ENCODE data around the gene POTEE.
"Not testable (repeated sequence)": the region's sequence is repeated elsewhere in the genome, so short reads cannot be mapped to it uniquely, and the experiment has no call there.

POTEE gene

GRCh38 chr2:131209030-131209772 is at the start of gene POTEE:
TSS of gene POTEE (plus strand) at chr2:131209536. CDS start at chr2:131218403, 8,867 bp downstream.
- DNase-seq (ENCODE audit: low spot score); CTCF ChIA-PET; H3K27ac ChIP-seq; POLR2A ChIA-PET (ENCODE audit: low non-redundant PET): not testable (repeated sequence)

DNA sequence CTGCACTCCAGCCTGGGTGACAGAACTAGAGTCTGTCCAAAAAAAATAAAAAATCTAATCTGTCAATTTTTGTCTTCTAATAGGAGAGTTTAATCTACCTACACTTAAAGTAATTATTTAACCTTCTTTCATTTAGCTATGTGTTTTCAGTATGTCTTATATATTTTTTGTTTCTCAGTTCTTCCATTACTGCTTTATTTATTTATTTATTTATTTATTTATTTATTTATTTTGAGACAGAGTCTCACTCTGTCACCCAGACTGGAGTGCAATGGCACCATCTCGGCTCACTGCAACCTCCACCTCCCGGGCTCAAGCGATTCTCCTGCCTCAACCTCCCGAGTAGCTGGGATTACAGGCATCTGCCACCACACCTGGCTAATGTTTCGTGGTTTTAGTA is 43.8 kb upstream of the POTEE start:
- CTCF ChIA-PET, result interaction anchor here (0.6 to 0.7 kb wide), 2 partner anchors 95 to 270 kb away, joined by 4 read pairs; no protein-coding TSS in a partner anchor
- POLR2A ChIA-PET (ENCODE audit: low non-redundant PET); DNase-seq (ENCODE audit: low spot score); H3K27ac ChIP-seq: not testable (repeated sequence)

DNA sequence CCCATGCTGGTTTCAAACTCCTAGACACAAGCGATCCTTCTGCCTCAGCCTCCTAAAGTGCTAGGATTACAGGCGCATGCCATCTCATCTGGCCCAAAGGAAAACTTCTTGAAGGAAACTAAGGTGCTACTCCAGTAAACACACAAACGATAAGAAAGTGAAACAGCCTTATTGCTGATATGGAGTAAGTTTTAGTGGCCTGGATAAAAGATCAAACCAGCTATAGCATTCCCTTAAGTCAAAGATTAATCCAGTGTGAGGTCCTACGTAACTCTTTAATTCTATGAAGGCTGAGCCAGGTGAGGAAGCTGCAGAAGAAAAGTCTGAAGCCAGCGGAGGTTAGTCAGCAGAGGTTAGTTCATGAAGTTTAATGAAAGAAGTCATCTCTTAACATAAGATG is 40.8 kb upstream of the POTEE start:
- CTCF ChIA-PET, result interaction anchor here (0.6 kb wide), 1 partner anchor 62 kb away, joined by 3 read pairs; no protein-coding TSS in a partner anchor
- DNase-seq (ENCODE audit: low spot score), result no peak
- H3K27ac ChIP-seq, result no peak overlapping the region
- POLR2A ChIA-PET (ENCODE audit: low non-redundant PET), result no interaction called here
- no peak for TF ChIP-seq CTCF (conservative IDR thresholded peaks at IDR 0.05; ENCODE audit: low read depth)

GRCh38 chr2:131178050-131178449 is 31.3 kb upstream of the POTEE start:
- CTCF ChIA-PET, result interaction anchor here (0.6 kb wide), 1 partner anchor 43 kb away, joined by 3 read pairs; no protein-coding TSS in a partner anchor
- DNase-seq (ENCODE audit: low spot score); H3K27ac ChIP-seq; POLR2A ChIA-PET (ENCODE audit: low non-redundant PET): not testable (repeated sequence)

DNA sequence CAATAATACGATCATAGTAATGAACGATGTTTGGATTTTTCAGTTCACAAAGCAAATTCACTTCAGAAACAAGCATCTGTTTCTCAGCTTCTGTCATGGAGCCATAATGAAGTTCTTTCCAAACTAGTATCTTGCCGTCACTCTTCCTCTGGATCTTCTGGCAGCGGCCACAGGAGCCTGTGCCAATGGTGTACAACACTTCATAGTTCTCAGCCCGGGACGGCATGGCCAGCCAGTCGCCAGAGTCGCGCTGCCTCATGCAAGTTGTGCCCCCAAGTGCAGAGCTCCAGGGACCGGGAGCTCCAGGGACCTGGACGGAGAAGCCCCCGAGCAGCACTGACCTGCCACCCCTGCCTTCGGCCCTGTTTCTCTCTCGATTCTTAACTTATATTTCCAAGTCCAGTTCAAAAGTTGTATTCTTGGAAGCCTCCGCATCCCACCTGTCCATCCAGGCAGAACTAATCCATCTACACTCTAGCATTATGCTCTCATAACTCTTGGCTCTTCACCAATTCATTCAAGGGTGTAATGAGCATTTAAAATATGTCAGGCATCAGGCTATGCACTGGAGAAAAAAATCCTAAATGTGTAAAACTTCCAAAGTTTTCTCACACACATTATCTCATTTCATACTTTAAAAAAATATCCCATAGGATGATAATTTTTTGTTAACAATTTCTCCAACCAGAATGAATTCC is 30.5 kb upstream of the POTEE start:
- H3K27ac ChIP-seq; POLR2A ChIA-PET (ENCODE audit: low non-redundant PET); DNase-seq (ENCODE audit: low spot score): not testable (repeated sequence)
- CTCF ChIA-PET, result interaction anchor here (0.6 kb wide), 1 partner anchor 44 kb away, joined by 3 read pairs; no protein-coding TSS in a partner anchor

- POLR2A ChIA-PET (ENCODE audit: low non-redundant PET); DNase-seq (ENCODE audit: low spot score); H3K27ac ChIP-seq: not testable (repeated sequence)
- CTCF ChIA-PET, result interaction anchor here (0.6 kb wide), 1 partner anchor 202 kb away, joined by 3 read pairs; no protein-coding TSS in a partner anchor
Measured at GRCh38 chr2:131181451-131181850, 27.9 kb upstream of the POTEE start.

GRCh38 chr2:131193421-131193820 is 15.9 kb upstream of the POTEE start:
- DNase-seq (ENCODE audit: low spot score); H3K27ac ChIP-seq; POLR2A ChIA-PET (ENCODE audit: low non-redundant PET): not testable (repeated sequence)
- CTCF ChIA-PET, result interaction anchor here (0.6 kb wide), 1 partner anchor 994 kb away, joined by 3 read pairs; no protein-coding TSS in a partner anchor

- CTCF ChIA-PET; POLR2A ChIA-PET (ENCODE audit: low non-redundant PET): not testable (repeated sequence)
Measured at GRCh38 chr2:131196186-131196585, 13.2 kb upstream of the POTEE start.

GRCh38 chr2:131201098-131201497 is 8.2 kb upstream of the POTEE start:
- CTCF ChIA-PET, result no interaction called here
- H3K27ac ChIP-seq, result no peak overlapping the region
- POLR2A ChIA-PET (ENCODE audit: low non-redundant PET), result no interaction called here
- no peak for TF ChIP-seq CTCF (conservative IDR thresholded peaks at IDR 0.05; ENCODE audit: low read depth)
- no peak for DNase-seq (ENCODE audit: low spot score)

More at GRCh38 chr2:131196186-131196585, 13.2 kb upstream of the POTEE start:
- H3K27ac ChIP-seq; DNase-seq (ENCODE audit: low spot score): not testable (repeated sequence)

DNA sequence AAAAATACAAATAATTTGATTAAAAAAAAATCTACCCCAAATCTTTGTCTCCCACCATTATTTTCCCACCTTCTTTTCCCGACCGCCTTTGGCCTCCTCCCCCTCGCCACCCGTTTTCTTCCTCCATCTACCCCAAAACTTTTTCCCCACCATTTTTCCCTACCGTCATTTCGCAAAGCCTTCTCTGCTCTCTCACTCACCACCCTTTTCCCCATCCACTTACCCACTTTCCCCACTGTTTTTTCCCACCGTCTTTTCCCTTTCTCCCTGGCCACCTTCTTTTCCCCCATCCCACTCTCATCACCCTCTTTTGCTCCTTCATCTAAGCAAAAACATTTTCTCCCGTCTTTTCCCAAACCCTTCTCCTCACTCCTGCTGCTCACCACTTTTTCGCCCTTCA is 1.5 kb upstream of the POTEE start:
- H3K27ac ChIP-seq; DNase-seq (ENCODE audit: low spot score); POLR2A ChIA-PET (ENCODE audit: low non-redundant PET); CTCF ChIA-PET: not testable (repeated sequence)

DNA sequence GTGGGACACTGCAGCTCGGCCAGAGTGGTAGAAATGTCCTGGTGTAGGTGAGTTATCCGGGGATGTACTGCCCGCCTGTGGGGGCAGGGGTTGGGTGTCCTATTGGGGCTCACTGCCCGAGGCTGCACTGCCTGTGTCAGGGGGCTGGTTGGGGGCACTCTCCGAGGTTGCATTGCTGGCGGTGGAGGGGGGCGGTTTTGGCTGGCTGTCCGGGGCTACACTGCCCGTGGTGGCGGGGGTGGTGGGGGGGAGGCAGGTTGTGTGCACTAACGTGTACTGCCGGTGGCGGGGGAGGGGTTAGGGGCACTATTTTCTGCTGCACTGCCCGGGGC is 403 bp downstream of the POTEE start:
- POLR2A ChIA-PET (ENCODE audit: low non-redundant PET); H3K27ac ChIP-seq; DNase-seq (ENCODE audit: low spot score); CTCF ChIA-PET: not testable (repeated sequence)

DNA sequence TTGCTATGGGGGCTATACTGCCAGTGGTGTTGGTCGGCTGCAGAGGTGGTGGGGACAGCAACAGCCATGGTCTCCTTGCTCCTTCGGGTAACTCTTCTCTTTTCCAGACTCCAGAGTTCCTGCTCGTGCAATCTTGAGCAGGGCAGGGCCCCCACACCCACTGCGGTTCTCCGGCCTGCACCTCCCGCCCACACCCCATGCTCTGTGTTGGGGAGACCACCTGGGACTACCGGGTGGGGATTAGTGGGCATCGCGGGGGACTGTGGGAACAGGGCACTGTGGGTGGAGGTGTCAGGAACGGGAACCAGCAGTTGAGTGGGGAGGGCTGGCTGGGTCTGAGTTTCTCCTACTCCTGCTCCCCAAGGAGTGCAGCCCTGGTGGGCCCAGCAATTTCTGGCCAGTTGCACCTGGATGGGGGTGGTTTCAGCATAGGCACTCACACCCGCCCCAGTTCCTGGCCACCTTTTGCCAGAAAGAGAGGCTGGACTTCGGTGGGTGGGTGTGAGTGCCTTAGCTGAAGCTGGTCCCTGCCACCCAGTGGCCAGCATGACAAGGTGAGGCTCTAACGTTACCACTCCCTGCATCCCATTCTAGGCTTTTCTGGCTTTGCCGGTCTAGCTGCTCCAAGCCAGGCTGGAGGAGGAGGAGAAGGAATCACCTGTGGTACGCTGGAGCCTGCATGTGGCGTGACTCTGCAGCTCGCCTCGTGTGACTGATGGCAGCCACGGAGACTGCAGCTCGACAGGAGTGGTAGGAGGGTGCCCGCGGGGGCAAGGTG is 1.3 kb downstream of the POTEE start:
- CTCF ChIA-PET; H3K27ac ChIP-seq; POLR2A ChIA-PET (ENCODE audit: low non-redundant PET); DNase-seq (ENCODE audit: low spot score): not testable (repeated sequence)

DNA sequence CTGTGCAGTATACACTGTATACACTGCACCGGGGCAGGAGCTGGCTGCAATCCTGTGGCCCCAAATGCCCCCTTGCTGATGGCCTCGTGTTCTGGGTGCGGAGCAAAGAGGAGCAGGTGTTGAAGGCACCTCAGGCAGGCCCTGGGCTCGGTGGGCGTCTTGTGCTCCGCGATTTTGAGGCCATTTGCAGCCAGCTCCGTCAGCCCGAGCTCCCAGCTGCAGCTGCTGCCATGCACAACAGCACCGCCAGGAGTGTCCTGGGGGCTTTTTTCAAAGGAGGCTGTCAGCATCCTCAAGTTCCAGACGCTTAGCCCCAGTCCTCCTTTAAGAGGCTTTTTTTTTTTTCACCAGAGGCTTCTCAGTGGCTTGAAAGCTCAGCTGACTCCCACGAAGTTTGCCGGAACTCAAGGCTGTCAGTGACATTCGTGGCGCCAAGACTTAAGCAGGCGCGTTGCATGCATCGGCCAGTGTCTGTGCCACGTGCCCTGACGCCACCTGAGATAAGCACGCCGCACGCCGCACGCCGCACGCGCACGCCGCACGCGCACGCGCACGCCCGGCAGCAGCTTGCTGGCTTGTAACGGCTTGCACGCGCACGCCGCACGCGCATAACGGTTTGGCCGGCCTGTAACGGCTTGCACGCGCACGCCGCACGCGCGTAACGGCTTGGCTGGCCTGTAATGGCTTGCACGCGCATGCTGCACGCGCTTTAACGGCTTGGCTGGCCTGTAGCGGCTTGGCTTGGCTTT is 8.1 kb downstream of the POTEE start:
- POLR2A ChIA-PET (ENCODE audit: low non-redundant PET); DNase-seq (ENCODE audit: low spot score); CTCF ChIA-PET; H3K27ac ChIP-seq: not testable (repeated sequence)

All from RWPE1 (cell line).